MM.1S (cell line): Measurements from ENCODE around the gene CMTM2.

Experiments used
- DNase-seq: peaks from one replicate; pipeline ENCODE4 v3.0.0-alpha.2; 2015
- H2AFZ ChIP-seq: fragments of 300-600 bp; sonication (generic); 2 replicates; pipeline ENCODE4 v1.6.0; 2016; ENCODE audit warnings: antibody characterized with exemption, low read length
- H3F3A ChIP-seq: fragments of 300-600 bp; sonication (generic); 2 replicates; pipeline ENCODE4 v1.6.1; 2016; ENCODE audit warnings: mild to moderate bottlenecking, antibody characterized with exemption, low read length, moderate library complexity, mixed read lengths; ENCODE audit not compliant: insufficient read depth
- H3K27ac ChIP-seq: fragments of 300-600 bp; sonication (generic); 2 replicates; pipeline ENCODE4 v1.5.1; 2016; ENCODE audit warnings: mild to moderate bottlenecking, low read length
- H3K27me3 ChIP-seq: fragments of 300-600 bp; sonication (generic); replicated peaks from 2 replicates; pipeline ENCODE4 v1.6.0; 2016; ENCODE audit warnings: low read length; ENCODE audit not compliant: insufficient read depth
- H3K36me3 ChIP-seq: fragments of 300-600 bp; sonication (generic); replicated peaks from 2 replicates; pipeline ENCODE4 v1.6.1; 2016; ENCODE audit warnings: mild to moderate bottlenecking, low read length, mixed read lengths; ENCODE audit not compliant: insufficient read depth
- H3K4me1 ChIP-seq: fragments of 300-600 bp; sonication (generic); 2 replicates; pipeline ENCODE4 v1.6.1; 2016; ENCODE audit warnings: low read length, mixed read lengths
- H3K4me2 ChIP-seq: fragments of 300-600 bp; sonication (generic); 2 replicates; pipeline ENCODE4 v1.6.0; 2016; ENCODE audit warnings: low read depth, low read length
- H3K4me3 ChIP-seq: fragments of 300-600 bp; sonication (generic); 2 replicates; pipeline ENCODE4 v1.5.1; 2016; ENCODE audit warnings: low read length, mixed read lengths
- H3K79me2 ChIP-seq: fragments of 300-600 bp; sonication (generic); 2 replicates; pipeline ENCODE4 v1.6.1; 2016; ENCODE audit warnings: mixed run types, low read length, mixed read lengths
- H3K9ac ChIP-seq: fragments of 300-600 bp; sonication (generic); 2 replicates; pipeline ENCODE4 v1.6.1; 2016; ENCODE audit warnings: low read length, mixed read lengths
- H3K9me2 ChIP-seq: fragments of 300-600 bp; sonication (generic); replicated peaks from 2 replicates; pipeline ENCODE4 v1.6.1; 2016; ENCODE audit warnings: mild to moderate bottlenecking, low read length, mixed read lengths; ENCODE audit not compliant: insufficient read depth
- H3K9me3 ChIP-seq: fragments of 300-600 bp; sonication (generic); replicated peaks from 2 replicates; pipeline ENCODE4 v1.6.1; 2016; ENCODE audit warnings: mild to moderate bottlenecking, low read length, mixed read lengths; ENCODE audit not compliant: insufficient read depth
- H4K20me1 ChIP-seq: fragments of 300-600 bp; sonication (generic); 2 replicates; pipeline ENCODE4 v1.6.1; 2016; ENCODE audit warnings: mild to moderate bottlenecking, low read length, moderate library complexity, mixed read lengths; ENCODE audit not compliant: insufficient read depth
- EZH2 ChIP-seq: fragments of 300-600 bp; sonication (generic); optimal IDR thresholded peaks from 2 replicates; pipeline ENCODE3; 2017; ENCODE audit warnings: low read depth, mild to moderate bottlenecking, antibody characterized with exemption, low read length, mixed read lengths
- EZH2phosphoT487 ChIP-seq: fragments of 300-600 bp; sonication (generic); IDR thresholded peaks from 2 replicates; pipeline ENCODE4 v1.6.1; 2018; ENCODE audit warnings: antibody characterized with exemption, low read length
- TF ChIP-seq, protein P1 (sequence below): fragments of 300-600 bp; sonication (generic); IDR thresholded peaks from 2 replicates; pipeline ENCODE4 v1.5.1; 2016; ENCODE audit warnings: antibody characterized with exemption, low read length, mixed read lengths

Gene CMTM2

DNA sequence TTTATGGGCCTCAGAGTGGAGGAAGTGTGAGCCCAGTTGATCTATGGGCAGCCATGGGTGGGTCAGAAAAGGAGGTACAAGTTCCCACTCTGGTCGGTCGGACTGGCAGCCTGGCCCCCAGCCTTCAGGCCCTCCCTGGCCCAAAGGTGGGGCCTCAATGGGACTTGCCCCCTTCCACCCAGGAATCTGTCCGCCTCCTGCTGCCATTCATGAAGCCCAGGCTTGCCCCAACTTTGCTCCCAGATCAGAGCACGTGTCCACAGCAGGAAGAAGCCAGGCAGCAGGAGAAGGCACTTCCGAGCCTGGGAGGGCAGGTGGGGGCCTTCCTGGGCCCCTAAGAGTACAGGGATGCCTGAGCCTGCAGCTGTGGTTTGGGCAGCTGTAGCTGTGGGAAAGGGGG is 22.2 kb downstream of the CMTM2 start:
- H3K9ac ChIP-seq: no peak overlapping the region
- no peaks in the 10 kb centered on the region for H3K9me2 ChIP-seq
- no peaks in the 10 kb centered on the region for H3K36me3 ChIP-seq
- H3K9me3 ChIP-seq: no peaks in the 10 kb centered on the region
- TF ChIP-seq, protein P1, sequence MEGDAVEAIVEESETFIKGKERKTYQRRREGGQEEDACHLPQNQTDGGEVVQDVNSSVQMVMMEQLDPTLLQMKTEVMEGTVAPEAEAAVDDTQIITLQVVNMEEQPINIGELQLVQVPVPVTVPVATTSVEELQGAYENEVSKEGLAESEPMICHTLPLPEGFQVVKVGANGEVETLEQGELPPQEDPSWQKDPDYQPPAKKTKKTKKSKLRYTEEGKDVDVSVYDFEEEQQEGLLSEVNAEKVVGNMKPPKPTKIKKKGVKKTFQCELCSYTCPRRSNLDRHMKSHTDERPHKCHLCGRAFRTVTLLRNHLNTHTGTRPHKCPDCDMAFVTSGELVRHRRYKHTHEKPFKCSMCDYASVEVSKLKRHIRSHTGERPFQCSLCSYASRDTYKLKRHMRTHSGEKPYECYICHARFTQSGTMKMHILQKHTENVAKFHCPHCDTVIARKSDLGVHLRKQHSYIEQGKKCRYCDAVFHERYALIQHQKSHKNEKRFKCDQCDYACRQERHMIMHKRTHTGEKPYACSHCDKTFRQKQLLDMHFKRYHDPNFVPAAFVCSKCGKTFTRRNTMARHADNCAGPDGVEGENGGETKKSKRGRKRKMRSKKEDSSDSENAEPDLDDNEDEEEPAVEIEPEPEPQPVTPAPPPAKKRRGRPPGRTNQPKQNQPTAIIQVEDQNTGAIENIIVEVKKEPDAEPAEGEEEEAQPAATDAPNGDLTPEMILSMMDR: no peak
- TF ChIP-seq EZH2 (no peak), EZH2phosphoT487 (no peak)
- H3K4me1 ChIP-seq: no peaks in the 10 kb centered on the region
- 0 out of 2 replicates have a peak, but pooled peaks cover 4% of the 10 kb centered on the region for H3F3A ChIP-seq
- DNase-seq: no peak
- H3K79me2 ChIP-seq: no peaks in the 10 kb centered on the region
- H2AFZ ChIP-seq: no peak overlapping the region
- no peak overlapping the region for H3K4me3 ChIP-seq
- no peaks in the 10 kb centered on the region for H3K27me3 ChIP-seq
- H4K20me1 ChIP-seq: no peaks in the 10 kb centered on the region
- no peak overlapping the region for H3K4me2 ChIP-seq
- H3K27ac ChIP-seq: no peak overlapping the region

DNA sequence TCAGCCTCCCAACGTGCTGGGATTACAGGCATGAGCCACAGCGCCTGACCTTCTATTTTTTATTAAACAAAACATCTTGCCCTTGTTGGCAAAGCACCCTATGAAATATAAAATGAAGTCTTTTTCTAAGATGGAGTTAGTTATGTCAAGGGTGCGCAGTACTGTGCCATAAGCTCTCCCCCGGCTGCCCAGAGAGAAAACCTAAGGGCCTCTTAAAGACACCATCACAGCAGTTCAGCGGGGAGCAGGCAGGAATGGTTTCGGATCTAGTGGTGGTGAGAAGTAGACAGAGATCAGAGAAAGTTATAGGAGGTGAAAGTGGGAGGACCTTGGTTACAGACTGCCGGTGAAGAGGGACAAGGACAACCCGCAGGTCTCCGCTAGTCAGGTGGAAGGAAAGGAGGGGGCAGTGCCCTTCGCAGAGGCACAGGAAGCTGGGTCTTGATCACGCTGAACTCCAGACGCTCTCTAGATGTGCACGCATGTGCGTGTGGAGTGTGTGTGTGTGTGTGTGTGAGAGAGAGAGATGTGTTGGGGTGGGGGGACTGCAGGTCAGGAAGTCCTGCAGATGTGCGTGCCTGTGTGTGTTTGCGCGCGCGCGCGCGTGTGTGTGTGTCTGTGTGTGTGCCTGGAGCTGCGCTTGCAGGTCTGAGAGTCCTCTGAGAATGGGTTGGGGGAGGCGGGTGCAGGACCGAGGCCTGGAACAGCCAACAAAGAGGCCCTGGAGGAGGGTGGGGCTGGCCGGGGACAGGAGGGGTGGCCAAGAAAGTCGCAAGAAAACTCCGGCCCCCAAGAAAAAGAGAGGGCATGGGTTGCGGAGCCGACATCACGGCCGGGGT is 24.5 kb downstream of the CMTM2 start:
- H3K4me3 ChIP-seq: peak overlapping the region; percentile 37; the same call in 1 of the 2 replicates
- no peaks in the 10 kb centered on the region for H3K9me2 ChIP-seq
- H3K36me3 ChIP-seq: no peaks in the 10 kb centered on the region
- no peak overlapping the region for H2AFZ ChIP-seq
- no peak overlapping the region for H3K27ac ChIP-seq
- H3K9ac ChIP-seq: no peak overlapping the region
- peaks cover 2% of the 10 kb centered on the region for H3K4me1 ChIP-seq
- H3K79me2 ChIP-seq: no peaks in the 10 kb centered on the region
- DNase-seq: peak; percentile 68
- H3F3A ChIP-seq: 0 out of 2 replicates have a peak, but pooled peaks cover 4% of the 10 kb centered on the region
- TF ChIP-seq EZH2 (no peak), EZH2phosphoT487 (no peak)
- TF ChIP-seq, protein P1: no peak
- no peaks in the 10 kb centered on the region for H4K20me1 ChIP-seq
- no peaks in the 10 kb centered on the region for H3K27me3 ChIP-seq
- no peaks in the 10 kb centered on the region for H3K9me3 ChIP-seq
- H3K4me2 ChIP-seq: peak overlapping the region; percentile 51; the same call in 1 of the 2 replicates

DNA sequence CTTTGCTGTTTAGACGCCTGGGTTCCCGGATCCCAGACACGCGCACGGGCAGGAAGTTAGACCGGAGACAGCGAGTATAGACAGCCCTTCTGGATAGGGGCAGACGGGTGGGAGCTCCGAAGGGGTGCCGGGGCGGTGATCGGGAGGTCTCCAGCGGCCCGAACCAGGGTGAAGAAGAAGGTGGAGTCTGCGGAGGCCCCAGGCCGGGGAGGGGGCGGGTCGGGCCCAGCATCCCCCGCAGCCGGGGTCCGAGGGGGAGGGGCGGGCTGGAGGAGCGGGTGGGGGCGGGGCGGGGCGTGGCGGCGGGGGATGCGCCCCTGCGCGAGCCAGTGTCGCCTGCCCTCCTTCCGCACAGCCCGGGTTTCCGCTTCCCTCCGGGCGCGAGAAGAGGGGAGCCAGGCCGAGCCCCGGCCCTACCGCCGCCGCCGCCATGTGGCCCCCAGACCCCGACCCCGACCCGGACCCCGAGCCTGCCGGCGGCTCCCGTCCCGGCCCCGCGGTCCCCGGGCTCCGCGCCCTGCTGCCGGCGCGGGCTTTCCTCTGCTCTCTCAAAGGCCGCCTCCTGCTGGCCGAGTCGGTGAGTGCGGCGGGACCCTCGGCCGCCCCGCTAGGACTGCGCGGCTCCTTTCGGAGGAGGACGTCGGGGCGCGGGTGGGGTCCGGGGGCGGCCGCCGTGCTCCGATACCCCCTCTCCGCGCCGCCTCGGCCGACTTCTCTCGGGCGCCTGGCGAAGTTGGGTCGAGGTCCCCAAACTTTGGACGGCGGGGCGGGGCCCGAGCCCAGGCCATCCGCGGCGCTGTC is 25.3 kb downstream of the CMTM2 start, which contains the start of gene CMTM3:
Gene CMTM3 (plus strand): TSS at position 329 of the 801 bp plus-strand sequence. CDS start 102 bp downstream, at position 431.
- Histone ChIP-seq H3K9ac (no peak within 1 kb of the TSS), H3K4me2 (peak within 1 kb of the TSS; percentile 60; the same call in 1 of the 2 replicates), H4K20me1 (no peaks in the 10 kb centered on the region), H3K36me3 (no peaks in the 10 kb centered on the region), H3K27me3 (no peaks in the 10 kb centered on the region), H3K9me3 (no peaks in the 10 kb centered on the region), H3K79me2 (no peaks in the 10 kb centered on the region), H3K4me3 (peak within 1 kb of the TSS; percentile 44; the same call in 1 of the 2 replicates), H3K4me1 (peaks cover 6% of the 10 kb centered on the region), H3K27ac (no peak within 1 kb of the TSS), H3F3A (0 out of 2 replicates have a peak, but pooled peaks cover 4% of the 10 kb centered on the region), H3K9me2 (no peaks in the 10 kb centered on the region), H2AFZ (no peak within 1 kb of the TSS)
- TF ChIP-seq, protein P1: peak; percentile 46
- TF ChIP-seq EZH2 (no peak), EZH2phosphoT487 (no peak)
- peak; percentile 29 for DNase-seq
